Globus pallidus (tissue), 1 donor: ENCODE data around the gene WBP1.
"Not testable (repeated sequence)": the region's sequence is repeated elsewhere in the genome, so short reads cannot be mapped to it uniquely, and the experiment has no call there.

Source experiments
- DNase-seq: peaks from one replicate; pipeline ENCODE4 v3.0.0-alpha.2; 2015; ENCODE audit warnings: low spot score

WBP1 gene

DNA sequence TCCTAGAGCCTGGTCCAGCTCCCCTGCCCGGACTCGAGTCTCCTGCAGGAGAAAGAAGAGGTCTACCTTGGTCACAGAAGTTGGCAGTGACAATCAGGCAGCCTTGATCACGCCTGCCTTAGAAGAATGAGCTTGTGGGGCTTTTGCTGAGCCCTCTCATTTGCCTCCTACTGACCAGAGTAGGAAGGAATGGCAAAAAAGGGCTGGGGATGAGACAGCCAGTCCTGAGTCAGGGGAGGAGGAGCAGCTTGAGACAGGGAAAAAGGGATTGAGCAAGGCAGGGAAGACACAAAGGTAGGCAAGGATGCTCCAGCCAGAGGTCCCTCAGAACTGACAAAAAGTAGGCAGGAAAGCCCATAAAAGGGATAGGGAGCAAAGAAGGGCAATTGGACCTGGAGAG is 30.7 kb upstream of the WBP1 start:
- no peak for DNase-seq

DNA sequence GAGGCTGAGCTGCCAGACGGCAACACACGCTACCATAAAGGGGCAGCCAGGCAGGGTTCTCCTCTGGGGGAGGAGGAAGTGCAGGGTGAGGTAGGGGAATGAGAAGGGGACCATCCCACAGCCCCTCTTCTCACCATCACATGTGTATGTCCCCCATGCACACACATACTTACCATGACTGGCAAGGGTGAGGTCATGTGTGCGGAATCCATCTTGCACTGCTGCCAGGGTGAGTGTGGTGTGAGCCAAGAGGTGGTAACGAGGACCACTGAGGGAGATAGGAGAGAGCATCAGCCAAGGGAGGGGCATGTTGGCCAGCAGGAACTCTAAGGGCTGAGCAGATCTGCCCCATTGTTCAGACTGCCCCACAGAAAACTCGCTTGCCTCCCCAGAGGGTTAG is 29.6 kb upstream of the WBP1 start:
- DNase-seq: no peak

DNA sequence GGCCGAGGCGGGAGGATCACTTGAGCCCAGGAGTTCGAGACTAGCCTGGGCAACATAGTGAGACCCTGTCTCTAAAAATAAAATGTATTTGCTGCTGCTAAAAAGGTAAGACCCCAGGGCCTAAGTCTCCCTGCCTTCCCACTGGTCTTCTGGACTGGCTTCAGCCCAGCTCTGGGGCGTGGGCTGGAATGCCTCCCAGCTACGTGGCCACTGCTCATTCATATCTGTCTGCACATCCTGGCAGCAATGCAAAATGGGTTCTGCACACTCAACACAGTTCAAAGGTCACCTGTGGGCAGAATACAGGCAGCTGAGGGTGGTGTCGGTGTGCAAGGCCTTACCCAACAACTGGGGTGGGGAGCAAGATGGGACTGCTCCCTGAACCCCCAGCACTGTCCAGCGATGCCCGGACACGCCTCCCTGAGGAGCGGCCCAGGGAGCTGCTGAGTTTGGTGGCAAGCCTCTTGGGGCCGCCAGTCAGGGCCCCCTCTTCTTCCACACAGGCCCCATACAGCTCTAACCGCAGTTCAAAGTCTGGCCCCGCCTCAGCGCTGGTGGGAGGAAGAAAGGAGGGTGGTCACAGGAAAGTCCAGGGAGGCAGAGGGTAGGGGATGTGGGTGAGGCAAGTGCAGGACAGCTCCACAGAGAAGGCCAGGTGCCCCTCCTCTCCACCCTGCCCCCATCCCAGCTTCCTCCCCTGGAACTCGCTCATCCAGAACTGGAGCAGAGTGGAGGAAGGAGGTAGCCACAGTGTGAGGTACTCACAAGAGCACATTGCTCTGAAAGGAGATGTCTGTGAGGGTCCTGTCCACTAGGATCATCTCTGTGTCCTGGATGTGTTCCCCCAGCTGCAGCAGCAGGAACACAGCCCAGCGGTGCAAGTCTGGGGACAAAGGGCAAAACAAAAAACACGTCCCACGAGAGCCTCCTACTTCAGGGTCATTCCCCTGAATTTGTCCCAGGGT is 28.5 kb upstream of the WBP1 start:
- DNase-seq: no peak

DNA sequence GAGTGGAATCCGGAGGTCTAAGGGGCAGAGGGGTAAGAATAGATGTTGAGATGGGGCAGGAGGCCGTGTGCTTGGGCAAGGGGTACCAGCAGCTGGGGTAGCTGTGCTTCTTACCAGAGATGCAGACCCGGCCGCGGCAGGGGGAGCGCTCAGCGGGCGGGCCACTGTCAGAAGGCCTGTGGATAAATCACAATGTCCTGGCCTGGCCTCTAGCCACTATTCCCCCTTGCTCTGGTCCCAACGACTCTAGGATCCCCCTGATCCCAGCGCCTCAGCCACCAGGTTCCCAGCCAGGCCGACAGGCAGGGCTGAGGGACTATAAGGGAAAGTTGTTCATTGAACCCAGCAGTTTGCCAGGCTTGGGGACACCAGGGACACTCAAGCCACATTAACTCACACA is 27.7 kb upstream of the WBP1 start:
- no peak for DNase-seq

DNA sequence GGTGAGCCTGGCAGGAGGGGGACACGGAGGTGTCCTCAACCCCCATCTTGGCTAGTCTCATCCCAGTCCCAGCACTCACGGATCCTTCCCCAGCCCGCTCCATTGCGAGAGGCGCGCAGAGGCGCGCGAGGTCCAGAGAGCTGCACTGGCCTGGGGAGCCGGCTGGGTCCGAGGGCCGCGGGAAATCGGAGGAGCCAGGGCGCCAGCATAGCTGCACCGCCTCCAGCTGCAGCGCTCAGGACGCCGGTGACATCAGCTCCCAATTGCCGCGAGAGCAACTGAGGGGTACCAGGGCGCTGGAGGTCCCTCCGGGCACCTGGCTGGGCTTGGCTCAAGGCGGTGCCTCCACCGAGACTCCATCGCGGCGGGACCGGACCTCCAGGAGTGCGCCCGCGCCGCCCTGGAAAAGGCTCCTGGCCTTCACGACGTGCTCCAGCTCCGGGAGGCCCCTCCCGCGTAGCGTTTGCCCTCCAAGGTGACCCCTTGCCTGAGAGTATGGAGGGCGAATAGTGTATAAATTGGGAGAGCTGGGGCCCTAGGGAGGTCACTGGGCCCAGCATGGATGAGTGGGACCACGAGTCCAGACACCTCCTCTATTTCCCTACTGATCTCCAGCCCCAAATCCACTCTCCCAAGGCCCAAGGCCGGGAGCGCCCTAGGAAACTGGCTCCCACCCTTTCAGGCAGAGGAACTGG is 22.0 kb upstream of the WBP1 start:
- no peak for DNase-seq

DNA sequence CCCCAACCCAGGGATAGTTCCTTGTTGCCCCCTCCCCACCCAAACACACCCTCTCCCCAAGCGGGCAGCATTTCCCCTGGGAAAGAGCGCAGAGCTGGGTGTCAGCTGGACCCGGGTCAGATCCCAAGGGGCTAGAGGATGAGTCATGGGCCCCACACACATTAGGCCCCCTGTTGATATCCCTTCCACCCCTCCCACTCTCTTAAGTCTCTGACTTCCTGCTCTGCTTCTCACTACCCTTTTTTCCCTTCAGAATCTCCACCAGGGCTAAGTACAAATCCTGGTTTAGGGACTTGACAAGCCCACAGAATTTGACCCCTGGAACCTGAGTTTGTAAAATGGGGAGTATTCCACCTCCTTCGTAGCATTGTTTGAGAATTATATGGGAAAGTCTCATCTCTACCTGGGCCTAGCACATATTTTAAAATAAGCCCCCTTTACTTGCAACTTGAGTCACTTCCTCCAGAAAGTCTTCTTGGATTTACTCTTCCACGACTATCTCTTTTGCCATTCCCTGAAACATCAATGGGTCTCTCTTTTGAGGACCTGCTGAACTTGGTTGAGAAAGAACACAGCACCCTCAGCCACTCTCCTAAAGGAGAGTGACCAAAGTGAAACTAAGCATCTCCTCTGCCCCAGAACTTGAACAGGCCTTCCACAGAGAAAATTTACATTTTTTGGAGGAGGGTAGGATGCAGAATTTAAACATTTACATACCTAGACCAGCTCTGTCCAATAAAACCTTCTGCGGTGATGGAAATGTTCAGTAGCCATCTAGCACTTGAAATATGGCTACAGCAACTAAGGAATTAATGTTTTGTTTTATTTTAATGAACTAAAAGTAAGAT is 21.2 kb upstream of the WBP1 start:
- no peak for DNase-seq

DNA sequence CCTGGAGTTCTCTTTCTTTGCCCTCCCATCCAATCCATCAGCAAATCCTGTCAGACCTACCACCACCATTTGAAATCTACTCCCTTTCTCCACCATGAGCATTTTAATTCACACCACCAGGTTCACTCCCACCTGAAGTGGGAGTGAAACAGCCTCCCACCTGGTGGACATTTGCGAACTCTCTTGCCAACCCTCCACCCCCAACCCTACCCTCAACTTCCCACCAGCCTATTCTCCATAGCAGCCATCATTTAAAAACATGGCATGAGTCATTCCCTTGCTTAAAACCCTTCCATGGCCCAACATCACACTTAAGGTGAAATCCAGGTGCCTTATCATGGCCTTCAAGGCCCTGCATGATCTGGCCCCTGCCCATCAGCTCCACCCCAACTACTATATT is 20.0 kb upstream of the WBP1 start:
- DNase-seq: no peak

DNA sequence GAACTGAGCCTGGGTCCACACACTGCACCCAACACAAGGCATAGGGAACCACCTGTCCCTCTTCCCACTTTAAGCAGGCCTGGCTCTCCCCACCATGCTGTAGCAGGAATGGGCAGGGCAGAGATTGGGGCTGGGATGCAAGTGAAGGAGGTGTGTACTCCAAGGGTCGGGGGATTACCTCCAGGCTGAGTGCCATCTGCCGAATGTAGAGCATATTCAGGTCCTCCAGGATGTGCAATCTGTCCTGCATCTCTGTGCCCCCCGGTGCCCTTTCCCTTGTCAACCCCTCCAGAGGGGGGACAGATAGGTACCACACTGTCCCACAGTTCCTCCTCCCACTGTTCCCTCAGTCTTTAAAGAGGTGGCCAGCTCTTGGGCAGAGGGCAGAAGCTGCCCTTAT is 18.9 kb upstream of the WBP1 start:
- DNase-seq: no peak

DNA sequence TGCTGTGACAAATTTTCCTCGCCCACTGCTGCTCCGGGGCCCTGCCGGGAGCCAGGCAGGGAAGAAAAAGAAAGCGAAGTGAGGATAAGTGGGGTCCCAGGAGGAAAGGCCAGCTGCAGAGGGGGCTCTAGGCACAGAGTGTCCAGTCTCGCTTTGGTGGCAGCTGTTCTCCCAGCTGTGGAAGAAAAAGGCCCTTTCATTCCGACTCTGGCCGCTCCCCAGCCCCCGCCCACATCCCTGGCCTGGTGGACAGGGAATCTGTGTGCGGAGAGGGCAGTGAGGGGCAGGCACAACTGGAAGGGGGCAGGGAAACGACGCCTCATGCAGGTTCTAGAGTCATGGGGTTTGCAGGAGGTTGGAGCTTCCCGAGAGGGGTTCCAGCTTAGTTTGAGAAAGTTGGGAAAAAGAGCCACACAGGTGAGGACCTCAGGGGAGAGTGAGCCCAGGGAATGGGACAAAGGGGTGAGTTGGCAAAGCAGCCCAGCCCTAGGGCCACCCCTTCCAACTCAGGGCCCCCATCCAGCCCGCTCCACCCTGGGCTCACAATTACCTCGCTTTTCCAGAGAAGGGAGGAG is 18.3 kb upstream of the WBP1 start:
- DNase-seq: peak; percentile 98

DNA sequence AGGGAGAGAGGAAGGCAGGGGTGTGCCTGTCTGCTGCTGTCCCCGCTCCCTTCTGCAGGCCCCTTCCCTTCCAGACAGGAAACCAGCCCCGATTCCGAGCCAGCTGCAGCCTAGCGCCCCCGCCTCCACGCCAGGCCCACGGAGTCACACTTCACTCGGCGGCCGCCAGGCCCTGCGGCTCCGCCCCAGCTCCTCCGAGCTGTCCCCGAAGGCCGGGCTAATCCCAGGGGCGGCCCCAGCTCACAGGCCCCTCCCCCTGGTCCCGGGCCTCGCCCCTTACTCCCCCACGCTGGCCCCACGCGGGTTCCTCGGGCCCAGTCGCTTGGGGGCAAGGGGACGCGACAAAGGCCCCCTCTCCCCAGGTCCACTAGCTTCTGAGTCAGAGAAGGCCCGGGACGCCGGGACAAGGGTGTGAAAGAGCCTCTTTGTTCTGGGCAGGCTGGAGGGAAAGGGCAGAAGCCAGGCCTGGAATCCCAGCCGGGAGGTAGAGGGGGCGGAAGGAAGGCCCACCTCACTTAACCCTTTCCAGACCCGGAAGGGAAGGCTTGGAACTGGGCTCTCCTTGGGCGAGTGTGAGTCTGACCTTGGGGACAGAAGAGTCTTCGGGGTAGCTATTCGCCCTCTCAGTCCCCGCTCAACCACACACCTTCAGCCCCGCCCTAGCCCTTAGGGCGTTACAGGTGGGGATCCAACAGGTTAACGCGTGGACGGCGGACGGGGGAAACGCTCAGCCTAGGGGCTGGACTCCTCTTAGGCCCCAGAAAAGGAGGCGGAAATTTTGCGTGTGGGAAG is 17.7 kb upstream of the WBP1 start:
- peak; percentile 96 for DNase-seq

DNA sequence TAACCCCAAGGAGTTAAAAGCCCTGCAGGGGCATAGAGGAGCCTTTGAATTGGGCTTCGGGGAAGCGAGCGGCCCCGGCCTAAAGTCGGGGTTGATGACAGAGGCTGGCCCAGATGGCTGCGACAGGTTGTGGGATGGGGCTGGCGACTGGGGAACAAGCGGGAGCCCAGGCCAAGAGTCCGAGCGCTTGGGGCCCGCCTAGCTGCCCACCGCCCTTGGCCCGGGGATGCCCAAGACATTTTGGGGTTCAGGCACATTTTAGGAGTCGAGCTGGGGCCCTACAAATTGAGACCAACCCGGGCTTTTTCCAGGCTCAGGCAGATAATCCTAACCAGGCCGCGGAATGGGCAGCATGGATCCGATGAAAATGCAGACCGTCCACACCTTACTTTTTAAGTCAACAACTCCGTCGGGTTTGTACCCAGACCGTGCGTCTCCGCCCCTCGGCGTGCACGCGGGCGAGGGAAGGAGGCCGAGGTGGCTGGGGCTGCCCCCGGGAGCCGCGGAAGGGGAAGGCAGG is 17.0 kb upstream of the WBP1 start:
- DNase-seq: peak; percentile 65

DNA sequence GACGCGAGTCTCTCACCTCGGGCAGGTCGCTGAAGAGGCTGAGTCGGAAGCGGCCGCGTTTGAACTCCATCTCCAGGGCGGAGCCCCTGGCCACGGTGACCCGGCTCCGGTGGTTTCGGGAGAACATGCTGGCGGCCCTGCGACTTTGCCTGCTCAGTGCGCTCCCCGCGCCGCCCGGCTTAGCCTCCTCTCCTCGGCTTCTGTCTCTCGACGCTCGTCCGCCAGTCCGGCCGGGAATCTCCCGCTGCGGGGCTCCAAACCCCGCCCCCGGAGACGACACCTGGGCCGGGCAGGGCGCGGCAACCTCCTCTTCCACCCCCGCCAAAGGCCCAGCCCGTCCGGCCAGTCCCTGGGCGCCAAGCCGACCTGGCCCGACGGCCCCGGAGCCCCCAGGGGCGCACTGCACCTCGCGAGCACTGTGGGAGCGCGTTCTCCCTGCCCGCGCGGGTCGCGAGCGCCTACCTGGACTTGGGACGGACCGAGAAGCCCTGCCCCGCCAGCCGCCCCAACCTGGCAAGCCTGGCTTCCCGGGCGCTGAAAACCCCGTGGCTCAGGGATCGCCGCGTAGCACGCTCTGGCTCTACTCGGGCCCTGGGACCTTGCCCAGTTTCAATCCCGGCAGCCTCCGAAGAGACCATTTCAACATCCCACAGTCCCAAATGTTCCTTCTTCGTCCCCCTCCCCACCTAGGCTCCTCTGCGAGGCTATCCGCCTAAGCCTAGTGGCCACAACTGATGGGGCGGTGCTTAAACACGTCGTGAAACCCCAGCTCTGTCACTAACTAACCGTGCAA is 16.4 kb upstream of the WBP1 start, which contains the start of gene RTKN:
Gene RTKN (minus strand): TSS at position 248 of the 793 bp plus-strand sequence. CDS start 121 bp downstream, at position 127.
- DNase-seq: no peak

DNA sequence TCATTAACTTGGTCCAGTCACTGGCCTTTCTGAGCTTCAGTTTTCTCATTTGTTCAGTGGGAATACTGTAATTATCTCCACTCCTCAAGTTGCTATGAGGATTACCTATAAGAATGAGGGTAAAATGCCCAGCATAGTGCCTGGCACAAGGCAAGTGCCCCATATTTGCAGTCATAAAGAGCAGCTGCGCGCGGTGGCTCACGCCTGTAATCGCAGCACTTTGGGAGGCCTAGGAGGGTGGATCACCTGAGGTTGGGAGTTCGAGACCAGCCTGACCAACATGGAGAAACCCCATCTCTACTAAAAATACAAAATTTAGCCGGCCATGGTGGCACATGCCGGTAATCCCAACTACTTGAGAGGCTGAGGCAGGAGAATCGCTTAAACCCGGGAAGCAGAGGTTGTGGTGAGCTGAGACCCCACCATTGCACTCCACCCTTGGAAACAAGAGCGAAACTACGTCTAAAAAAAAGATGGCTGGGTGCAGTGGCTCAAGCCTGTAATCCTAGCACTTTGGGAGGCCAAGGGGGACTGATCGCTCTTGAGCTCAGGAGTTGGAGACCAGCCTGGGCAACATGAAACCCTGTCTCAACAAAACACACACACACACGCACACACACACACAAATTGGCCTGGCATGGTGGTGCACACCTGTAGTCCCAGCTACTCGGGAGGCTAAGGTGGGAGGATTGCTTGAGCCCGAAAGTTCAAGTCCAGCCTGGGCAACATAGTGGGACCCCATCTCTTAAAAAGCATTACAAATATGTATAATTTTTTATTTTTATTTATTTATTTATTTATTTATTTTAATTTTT is 15.5 kb upstream of the WBP1 start:
- not testable (repeated sequence) for DNase-seq

DNA sequence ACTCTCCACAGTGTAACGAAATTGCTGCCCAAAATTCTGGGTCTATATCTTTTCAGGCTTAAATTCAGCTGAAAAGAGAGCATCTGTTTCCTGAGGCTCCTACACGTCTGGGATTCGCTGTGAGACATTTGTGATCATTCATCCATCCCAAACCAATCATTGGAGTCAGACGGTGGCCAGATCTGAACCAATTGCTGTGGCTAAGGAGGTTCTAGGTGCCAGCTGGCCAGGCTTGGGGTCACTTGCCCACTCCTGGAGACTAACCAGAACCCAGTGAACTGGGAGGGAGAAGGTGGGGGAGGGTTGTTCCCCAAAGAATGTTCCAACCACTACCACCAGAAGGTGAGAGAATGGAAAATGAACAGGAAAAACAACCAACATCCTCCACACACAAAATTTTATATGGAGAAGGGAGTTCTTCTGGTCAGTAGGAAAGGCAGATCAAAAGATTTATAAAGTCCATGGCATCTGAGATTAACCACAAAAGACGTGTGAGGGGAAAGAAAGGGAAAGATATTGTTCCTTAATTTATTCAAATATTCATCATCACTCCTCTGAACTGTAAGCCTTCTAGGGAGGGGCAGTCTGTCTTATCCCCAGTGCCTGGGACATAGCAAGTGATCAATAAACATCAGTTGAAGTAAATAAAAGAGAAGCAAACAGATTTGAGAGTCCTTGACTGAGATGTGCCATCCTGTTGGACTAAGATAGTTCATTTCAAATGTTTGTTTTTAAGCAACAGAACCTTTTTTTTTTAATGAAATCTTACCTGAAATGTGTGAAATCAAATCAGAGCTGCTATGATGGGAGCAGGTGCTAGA is 13.5 kb upstream of the WBP1 start:
- no peak for DNase-seq

DNA sequence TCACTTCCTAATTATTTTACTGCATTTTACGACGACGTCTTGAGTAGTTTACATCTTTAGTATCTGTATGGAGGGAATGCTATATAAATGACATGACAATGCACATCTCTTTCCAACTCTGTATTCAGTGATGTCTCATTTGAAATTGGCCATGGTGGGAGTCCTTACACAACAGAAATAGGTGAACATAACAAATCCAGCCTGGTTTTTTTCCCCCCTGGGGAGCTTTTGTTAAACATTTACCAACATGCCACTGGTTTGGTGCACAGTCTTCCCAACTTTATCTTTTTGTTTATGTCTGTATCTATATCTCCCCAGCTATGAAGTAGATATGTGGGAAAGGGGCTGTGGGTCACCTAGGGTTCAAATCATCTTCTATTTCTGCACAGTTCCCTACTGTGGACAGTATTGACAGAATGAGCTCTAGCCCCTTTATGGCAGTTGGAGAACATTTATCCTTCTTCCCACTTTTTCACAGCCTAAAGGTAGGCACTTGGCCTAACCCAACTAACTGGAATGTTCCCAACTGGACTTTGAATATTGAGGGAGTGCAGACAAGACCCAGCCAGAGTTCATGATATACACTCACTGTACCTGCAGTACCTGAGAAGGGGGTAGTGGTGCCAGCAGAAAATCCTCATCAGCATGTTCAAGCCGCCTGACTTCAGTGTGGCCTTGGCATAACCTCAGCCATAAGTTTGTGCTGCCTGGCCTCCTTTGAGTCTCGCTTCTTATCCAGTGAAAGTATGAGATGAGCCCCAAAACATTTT is 10.8 kb upstream of the WBP1 start:
- DNase-seq: no peak

DNA sequence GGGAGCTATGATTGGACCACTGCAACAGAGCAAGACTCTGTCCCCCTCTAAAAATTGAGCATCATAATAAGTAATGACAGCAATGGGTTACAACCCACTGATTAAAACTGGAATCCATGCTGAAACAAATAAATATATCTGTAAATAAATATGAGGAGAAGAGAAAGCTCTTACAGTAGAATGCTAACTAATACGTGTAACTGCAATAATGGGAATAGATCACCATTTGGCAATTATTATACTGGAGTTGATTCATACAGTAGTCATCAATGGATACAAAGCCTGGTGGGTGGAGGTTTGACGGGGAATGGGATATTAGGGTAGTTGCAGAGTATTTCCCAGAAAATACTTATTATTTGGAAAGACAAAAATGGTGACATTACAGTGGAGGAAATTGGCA is 9.5 kb upstream of the WBP1 start:
- DNase-seq: no peak

DNA sequence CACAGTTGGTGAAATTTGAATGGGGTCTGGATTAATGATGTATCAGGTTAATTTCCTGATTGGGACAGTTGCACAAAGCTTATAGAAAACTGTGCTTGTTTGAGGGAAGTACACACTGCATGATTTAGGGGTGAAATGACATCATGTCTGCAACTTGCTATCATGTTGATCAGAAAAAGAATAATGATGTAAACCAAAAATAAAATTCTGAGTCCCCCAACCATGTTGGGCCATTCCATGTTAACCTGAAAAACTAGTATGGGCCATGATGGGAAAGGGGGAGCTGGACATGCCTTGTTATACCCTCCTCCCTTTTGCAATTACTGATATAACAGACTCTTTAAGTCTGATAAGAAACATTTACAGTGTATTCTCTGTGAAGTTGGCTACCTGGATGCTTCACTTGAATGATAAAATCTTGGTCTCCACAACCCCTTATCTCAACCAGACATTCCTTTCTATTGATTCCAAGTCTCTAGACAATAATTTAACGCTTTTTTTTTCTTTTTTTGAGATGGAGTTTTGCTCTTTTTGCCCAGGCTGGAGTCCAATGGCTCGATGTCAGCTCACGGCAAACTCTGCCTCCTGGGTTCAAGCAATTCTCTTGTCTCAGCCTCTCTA is 7.6 kb upstream of the WBP1 start:
- DNase-seq: no peak
